ENCODE results near the gene DHRSX. TPM values are rescaled to one million over a fixed set of nuclear protein-coding genes. Genes with fewer than 3 reads are reported as not detected.

DHRSX gene
- total and polyA plus RNA-seq, 9 of the 15 experiments (the other 6 are each of a cell fraction or from before 2014, with no cell fraction given): 0.59 to 11.0 (median 6.2) TPM

- TF ChIP-seq CUX1 (CRISPR knock-in tag; IDR thresholded peaks at IDR 0.05): peak; percentile 92
- peak; percentile 96 for TF ChIP-seq ZNF589 (CRISPR knock-in tag; IDR thresholded peaks at IDR 0.05; ENCODE audit: low read depth)
- TF ChIP-seq ZNF316 (IDR thresholded peaks at IDR 0.05): no peak
- no peak for TF ChIP-seq MBD1 (CRISPR knock-in tag; IDR thresholded peaks at IDR 0.05)
- TF ChIP-seq U2AF2 (optimal IDR thresholded peaks at IDR 0.05; ENCODE audit: low read depth, low read length): no peak
- TF ChIP-seq PHF20 (IDR thresholded peaks at IDR 0.05; ENCODE audit: partially characterized antibody): no peak
- no peak for TF ChIP-seq ELK1 (CRISPR knock-in tag; IDR thresholded peaks at IDR 0.05)
- no peak for TF ChIP-seq MTA1 (IDR thresholded peaks at IDR 0.05; ENCODE audit: borderline replicate concordance)
- TF ChIP-seq, protein P1, sequence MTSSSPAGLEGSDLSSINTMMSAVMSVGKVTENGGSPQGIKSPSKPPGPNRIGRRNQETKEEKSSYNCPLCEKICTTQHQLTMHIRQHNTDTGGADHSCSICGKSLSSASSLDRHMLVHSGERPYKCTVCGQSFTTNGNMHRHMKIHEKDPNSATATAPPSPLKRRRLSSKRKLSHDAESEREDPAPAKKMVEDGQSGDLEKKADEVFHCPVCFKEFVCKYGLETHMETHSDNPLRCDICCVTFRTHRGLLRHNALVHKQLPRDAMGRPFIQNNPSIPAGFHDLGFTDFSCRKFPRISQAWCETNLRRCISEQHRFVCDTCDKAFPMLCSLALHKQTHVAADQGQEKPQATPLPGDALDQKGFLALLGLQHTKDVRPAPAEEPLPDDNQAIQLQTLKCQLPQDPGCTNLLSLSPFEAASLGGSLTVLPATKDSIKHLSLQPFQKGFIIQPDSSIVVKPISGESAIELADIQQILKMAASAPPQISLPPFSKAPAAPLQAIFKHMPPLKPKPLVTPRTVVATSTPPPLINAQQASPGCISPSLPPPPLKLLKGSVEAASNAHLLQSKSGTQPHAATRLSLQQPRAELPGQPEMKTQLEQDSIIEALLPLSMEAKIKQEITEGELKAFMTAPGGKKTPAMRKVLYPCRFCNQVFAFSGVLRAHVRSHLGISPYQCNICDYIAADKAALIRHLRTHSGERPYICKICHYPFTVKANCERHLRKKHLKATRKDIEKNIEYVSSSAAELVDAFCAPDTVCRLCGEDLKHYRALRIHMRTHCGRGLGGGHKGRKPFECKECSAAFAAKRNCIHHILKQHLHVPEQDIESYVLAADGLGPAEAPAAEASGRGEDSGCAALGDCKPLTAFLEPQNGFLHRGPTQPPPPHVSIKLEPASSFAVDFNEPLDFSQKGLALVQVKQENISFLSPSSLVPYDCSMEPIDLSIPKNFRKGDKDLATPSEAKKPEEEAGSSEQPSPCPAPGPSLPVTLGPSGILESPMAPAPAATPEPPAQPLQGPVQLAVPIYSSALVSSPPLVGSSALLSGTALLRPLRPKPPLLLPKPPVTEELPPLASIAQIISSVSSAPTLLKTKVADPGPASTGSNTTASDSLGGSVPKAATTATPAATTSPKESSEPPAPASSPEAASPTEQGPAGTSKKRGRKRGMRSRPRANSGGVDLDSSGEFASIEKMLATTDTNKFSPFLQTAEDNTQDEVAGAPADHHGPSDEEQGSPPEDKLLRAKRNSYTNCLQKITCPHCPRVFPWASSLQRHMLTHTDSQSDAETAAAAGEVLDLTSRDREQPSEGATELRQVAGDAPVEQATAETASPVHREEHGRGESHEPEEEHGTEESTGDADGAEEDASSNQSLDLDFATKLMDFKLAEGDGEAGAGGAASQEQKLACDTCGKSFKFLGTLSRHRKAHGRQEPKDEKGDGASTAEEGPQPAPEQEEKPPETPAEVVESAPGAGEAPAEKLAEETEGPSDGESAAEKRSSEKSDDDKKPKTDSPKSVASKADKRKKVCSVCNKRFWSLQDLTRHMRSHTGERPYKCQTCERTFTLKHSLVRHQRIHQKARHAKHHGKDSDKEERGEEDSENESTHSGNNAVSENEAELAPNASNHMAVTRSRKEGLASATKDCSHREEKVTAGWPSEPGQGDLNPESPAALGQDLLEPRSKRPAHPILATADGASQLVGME (CRISPR knock-in tag; IDR thresholded peaks at IDR 0.05): peak; percentile 93
- 0 out of 2 replicates have a peak, but pooled peaks have one; percentile 32 for TF ChIP-seq ZNF507 (tag; conservative IDR thresholded peaks at IDR 0.05)
- TF ChIP-seq POLR2A (conservative IDR thresholded peaks at IDR 0.05): no peak; the same call in 1 of the 2 replicates
- no peak for TF ChIP-seq RBM25 (IDR thresholded peaks at IDR 0.05; ENCODE audit: low read depth, low read length, severe bottlenecking)
- TF ChIP-seq, protein P2, sequence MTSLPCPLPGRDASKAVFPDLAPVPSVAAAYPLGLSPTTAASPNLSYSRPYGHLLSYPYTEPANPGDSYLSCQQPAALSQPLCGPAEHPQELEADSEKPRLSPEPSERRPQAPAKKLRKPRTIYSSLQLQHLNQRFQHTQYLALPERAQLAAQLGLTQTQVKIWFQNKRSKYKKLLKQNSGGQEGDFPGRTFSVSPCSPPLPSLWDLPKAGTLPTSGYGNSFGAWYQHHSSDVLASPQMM (CRISPR knock-in tag; IDR thresholded peaks at IDR 0.05): no peak
These were observed 2.1 kb upstream of the DHRSX start (continued) for GRCh38 chrX:2502668-2503519.
